Kidney glomerular epithelial cell (primary cell): ENCODE results near the gene GK.
"Not testable (repeated sequence)": the region's sequence is repeated elsewhere in the genome, so short reads cannot be mapped to it uniquely, and the experiment has no call there.

ENCODE experiments used
- DNase-seq: peaks from one replicate; lab custom pipeline; 2025; lab: John Stamatoyannopoulos, UW

GK gene

DNA sequence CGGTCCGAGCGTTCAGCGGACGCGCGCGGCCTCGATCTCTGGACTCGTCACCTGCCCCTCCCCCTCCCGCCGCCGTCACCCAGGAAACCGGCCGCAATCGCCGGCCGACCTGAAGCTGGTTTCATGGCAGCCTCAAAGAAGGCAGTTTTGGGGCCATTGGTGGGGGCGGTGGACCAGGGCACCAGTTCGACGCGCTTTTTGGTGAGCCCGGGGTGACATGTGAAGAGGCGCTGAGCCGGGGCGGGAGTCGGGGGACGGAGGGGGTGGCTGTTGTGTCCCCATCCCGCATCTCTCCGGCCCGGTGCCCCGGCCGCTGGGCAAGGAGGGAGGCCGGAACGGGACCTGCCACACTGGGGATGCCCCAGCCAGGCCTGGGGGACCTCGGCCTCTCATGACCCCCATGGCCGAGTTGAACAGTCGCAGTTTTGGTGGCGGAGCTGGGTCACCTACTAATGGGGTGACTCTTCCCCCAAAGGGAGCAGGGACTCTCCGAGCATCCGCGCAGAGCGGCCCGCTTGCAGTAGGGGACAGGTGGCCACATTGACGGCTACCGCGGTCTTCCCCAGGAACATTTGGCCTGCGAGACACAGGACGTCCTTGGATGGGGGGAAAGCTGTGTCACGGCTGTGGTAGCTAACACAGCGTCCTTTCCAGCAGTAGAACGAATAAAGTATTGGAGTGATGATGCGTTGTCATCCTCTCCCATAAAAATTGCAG is at the start of gene GK:
Gene GK (plus strand): TSS at position 9 of the 717 bp plus-strand sequence. CDS start 115 bp downstream, at position 124.
- DNase-seq = no peak

GRCh38 chrX:30607155-30607554 is 46.1 kb upstream of the GK start:
- DNase-seq = no peak

- no peak for DNase-seq
These were observed 43.2 kb upstream of the GK start for GRCh38 chrX:30610026-30610425.

GRCh38 chrX:30612250-30612655 is 41.0 kb upstream of the GK start:
- DNase-seq = no peak

- no peak for DNase-seq
These were observed 39.5 kb upstream of the GK start for GRCh38 chrX:30613721-30614120.

DNA sequence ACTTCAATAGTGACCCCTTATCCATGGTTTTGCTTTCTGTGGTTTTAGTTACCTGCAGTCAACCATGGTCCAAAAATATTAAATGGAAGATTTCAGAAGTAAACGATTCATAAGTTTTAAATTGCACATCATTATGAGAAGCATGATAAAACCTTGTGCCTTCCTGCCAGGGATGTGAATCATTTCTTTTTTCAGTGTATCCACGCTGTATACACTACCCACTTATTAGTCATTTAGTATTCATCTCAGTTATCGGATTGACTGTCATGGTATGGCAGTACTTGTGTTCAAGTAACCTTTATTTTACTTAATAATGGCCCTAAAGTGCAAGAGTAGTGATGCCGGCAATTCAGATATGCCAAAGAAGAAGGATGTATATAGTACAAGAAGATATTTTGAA is 38.0 kb upstream of the GK start:
- no peak for DNase-seq

GRCh38 chrX:30618160-30618765 is 35.0 kb upstream of the GK start:
- no peak for DNase-seq

DNA sequence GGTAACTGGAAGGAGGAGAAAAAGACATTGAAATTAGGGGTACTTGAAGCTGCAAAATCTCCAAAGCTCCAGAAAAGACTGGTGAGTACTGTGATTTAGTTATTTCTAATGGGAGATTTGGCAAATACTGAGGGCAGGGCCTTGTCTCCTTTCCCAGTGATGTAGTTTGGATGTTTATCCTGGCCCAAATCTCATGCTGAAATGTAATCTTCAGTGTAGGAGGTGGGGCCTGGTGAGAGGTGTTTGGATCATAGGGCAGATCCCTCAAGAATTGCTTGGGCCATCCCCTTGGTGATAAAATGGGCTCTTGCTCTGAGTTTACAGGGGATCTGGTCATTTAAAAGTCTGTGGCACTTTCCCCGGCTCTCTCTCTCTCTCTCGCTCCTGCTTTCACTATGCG is 33.1 kb upstream of the GK start:
- DNase-seq = no peak

DNA sequence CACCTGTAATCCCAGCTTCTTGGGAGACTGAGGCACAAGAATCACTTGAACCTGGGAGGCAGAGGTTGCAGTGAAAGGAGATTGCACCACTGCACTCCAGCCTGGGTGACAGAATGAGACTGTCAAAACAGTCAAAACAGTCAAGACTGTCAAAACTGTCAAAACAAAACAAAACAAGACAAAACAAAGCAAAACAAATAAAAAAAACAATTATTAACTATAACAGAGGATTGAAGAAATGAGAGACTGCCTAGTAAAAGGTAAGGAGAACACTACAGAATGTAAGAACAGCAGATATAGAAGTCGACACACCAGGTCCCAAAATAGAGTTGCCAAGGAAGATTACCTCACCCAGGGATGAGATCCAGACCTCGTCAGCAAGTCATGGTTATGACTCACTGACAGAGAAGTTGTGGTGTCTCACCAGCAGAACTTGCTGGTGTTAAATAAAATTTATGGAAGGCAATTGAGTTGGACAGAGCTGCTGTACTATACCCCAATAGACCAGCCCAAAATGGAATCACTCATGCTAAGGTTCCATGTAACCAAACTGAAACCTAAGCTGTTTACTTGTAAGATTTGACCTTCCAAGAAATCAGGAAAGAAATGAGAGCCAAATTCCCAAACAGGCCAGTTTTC is 32.1 kb upstream of the GK start:
- DNase-seq = peak; percentile 44

DNA sequence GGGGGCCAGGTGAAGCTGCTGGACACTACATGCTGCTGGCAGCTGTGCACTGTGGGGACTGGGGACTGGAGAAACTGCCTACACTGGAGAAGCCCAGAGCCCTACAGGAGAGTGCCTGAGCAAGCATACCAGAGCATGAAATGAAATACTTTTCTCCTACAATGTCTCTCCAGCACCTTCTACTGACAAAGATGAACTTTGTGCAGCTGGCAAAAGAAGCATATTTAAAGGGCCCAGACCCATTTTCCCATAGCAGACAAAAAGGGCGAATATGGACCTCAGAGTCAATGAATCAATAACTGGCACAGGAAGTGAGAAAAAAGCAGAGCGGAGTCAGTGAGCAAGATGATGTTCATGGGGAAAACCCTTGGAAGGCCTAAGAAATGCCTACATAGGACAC is 30.9 kb upstream of the GK start:
- no peak for DNase-seq

DNA sequence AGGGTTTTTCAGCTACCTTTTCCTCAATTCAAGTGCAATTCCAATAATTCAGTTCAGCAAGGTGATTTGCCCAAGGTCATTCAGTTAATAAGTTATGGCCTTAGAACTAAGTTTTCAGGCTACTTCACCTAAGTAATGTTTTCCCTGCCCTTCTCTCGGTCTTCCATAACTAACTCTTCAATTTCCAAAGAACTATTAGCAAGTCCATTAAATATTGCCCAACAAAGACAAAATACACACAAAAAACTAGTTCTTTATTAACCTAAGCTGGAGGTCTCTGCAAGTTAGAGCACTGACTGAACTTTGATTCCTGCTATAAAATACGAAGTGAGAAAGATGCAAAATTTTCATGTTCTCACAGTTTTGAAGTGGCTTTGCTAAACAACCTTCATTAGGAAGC is 26.8 kb upstream of the GK start:
- no peak for DNase-seq

DNA sequence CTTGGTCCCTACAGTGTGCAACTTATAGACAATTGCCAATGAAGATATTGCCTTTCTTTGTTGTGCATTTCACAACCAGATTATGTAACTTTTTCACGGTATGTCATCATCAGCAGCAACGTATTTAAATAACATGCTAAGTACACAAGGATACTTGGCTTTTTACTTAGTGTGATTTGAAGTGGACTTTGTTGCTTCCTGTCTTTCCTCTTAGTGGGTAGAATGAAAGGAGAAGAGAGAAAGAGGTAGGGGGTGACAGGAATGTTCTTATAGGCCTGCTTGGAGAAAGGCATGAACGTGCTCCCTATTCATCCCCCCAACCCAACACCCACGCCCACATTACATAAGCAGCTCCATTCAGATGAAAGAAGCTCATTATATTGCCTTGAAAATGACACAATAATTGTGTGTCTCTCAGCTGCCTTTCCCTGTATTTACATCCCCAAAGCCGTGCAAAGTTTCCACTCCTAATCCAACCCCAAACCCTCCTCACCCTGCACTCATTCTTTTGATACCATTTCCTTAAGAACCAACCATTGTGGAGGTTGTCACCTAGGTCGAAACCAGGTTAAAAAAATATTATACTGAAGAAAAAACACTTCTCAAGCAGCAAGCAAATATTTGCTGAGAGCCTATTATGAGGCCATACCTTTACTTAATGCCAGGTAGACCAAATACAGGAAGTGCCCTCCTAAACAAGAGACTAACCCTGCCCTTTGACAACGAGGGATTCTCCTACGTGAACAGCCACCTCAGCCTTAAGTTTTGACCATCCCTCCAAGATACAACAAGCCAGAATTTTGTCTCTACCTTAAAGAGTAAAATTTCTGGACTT is 25.2 kb upstream of the GK start:
- no peak for DNase-seq

- DNase-seq = not testable (repeated sequence)
These were observed 19.2 kb upstream of the GK start for GRCh38 chrX:30634070-30634469.

- DNase-seq = no peak
These were observed 17.6 kb upstream of the GK start for GRCh38 chrX:30635630-30636029.

DNA sequence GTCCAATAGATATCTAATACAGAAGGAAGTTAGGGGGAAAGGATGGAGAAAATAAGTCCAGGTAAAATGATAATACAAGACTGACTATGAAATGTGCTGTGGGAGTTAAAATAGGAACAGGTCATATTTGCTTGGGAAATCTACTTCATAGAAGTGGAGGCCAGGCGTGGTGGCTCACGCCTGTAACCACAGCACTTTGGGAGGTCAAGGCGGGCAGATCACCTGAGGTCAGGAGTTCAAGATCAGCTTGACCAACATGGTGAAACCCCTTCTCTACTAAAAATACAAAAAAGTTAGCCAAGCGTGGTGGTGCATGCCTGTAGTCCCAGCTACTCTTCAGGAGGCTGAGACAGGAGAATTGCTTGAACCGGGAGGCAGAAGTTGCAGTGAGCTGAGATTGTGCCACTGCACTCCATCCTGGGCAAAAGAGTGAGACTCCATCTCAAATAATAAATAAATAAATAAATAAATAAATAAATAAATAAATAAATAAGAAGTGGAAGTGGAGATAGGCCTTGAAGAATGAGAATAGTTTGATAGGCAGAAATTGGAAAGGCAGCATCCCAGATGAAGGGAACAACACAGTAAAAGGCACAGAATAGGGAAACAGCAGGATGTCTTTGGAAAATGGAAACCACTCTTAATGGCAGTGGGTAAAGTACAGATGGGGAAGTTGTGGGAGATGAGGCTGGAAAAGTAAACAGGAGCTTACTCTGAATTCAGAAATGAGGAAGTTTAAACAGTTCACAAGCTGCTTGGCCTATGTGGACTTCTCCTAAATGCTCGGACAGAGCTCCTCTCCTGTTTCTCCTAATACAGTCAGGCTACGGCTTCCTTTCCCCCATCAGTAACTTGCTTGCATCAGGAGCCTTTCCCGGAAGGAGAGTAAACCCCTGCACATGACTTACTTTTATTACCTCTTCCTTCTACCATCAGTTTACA is 15.1 kb upstream of the GK start:
- no peak for DNase-seq

GRCh38 chrX:30639702-30640101 is 13.5 kb upstream of the GK start:
- not testable (repeated sequence) for DNase-seq

DNA sequence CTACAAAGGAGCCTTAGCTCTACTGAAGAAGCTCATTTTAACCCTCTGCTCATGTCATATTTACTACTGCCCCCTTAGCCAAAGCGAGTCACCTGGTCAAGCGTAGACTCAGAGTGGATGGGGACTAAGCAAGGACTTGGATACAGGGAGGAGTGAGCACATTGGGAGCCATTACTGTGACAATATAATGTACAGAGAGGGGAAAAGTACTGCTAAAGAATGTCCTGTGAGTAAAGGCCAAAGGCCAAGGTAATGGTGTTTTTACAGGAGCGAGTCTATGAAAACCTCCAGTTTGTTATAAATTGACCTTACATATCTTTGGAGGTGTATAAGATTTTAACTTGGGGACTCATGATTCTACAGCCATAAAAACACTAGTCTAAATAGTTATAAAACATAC is 10.6 kb upstream of the GK start:
- DNase-seq = no peak

GRCh38 chrX:30643313-30643821 is 9.9 kb upstream of the GK start:
- DNase-seq = no peak

- DNase-seq = no peak
These were observed 3.4 kb upstream of the GK start for GRCh38 chrX:30649859-30650258.

- DNase-seq = peak; percentile 65
These were observed 452 bp upstream of the GK start for GRCh38 chrX:30652527-30653414.
